GM12872 (cell line): Measurements from ENCODE around the gene PPIL4.

ENCODE experiments used
- CTCF ChIP-seq: IDR thresholded peaks from 3 replicates; pipeline ENCODE4 v1.5.1; 2011; ENCODE audit warnings: low read depth, mild to moderate bottlenecking, low read length, moderate library complexity; ENCODE audit not compliant: insufficient read depth

The PPIL4 gene

GRCh38 chr6:149558029-149558428 is 12.2 kb upstream of the PPIL4 start:
- TF ChIP-seq CTCF: no peak

- no peak for TF ChIP-seq CTCF
Measured at GRCh38 chr6:149551920-149552319, 6.1 kb upstream of the PPIL4 start.

GRCh38 chr6:149545258-149545753 is 537 bp downstream of the PPIL4 start:
- 0 out of 3 replicates have a peak, but pooled peaks have one; percentile 41 for TF ChIP-seq CTCF

GRCh38 chr6:149544646-149545257 is 1.1 kb downstream of the PPIL4 start:
- no peak; the same call in 1 of the 3 replicates for TF ChIP-seq CTCF

GRCh38 chr6:149541139-149541538 is 4.7 kb downstream of the PPIL4 start:
- no peak for TF ChIP-seq CTCF

- TF ChIP-seq CTCF: no peak
Measured at GRCh38 chr6:149534742-149535141, 11.1 kb downstream of the PPIL4 start.

GRCh38 chr6:149529650-149530049 is 16.2 kb downstream of the PPIL4 start:
- no peak for TF ChIP-seq CTCF
